H7 (cell line): ENCODE data around the gene CDYL. TPM values are rescaled to one million over a fixed set of nuclear protein-coding genes. Genes with fewer than 3 reads are reported as not detected.

Experiments
- DNase-seq: peaks from one replicate; pipeline ENCODE4 v3.0.0; 2012
- H3K27me3 ChIP-seq: 2 replicates; pipeline ENCODE4 v1.6.0; 2011; ENCODE audit warnings: mild to moderate bottlenecking, low read length; ENCODE audit not compliant: control insufficient read depth, insufficient read depth
- H3K36me3 ChIP-seq: replicated peaks from 2 replicates; pipeline ENCODE4 v1.5.1; 2011; ENCODE audit warnings: low read length; ENCODE audit not compliant: control insufficient read depth, insufficient read depth
- H3K4me3 ChIP-seq: 2 replicates; pipeline ENCODE4 v1.5.1; 2011; ENCODE audit warnings: low read depth, mild to moderate bottlenecking, control low read depth, low read length, moderate library complexity; ENCODE audit not compliant: insufficient read depth
- total RNA-seq: library from RNA; depleted of rRNA; stranded (reverse); fragments of >200 nt; shearing (Covaris generic); gene quantifications from 2 replicates; pipeline ENCODE4 v1.2.3, GENCODE V29; 2014

Gene CDYL
- total RNA-seq, 1 experiment from 2014 or later, result 49.3 TPM

GRCh38 chr6:4916954-4917561, 140.9 kb downstream of the CDYL start:
- no peaks in the 10 kb centered on the region for H3K27me3 ChIP-seq
- no peak for DNase-seq
- no peak overlapping the region for H3K4me3 ChIP-seq
- H3K36me3 ChIP-seq, result no peaks in the 10 kb centered on the region

GRCh38 chr6:4920914-4921410, 144.8 kb downstream of the CDYL start:
- no peaks in the 10 kb centered on the region for H3K27me3 ChIP-seq
- no peaks in the 10 kb centered on the region for H3K36me3 ChIP-seq
- no peak overlapping the region for H3K4me3 ChIP-seq
- no peak for DNase-seq

DNA sequence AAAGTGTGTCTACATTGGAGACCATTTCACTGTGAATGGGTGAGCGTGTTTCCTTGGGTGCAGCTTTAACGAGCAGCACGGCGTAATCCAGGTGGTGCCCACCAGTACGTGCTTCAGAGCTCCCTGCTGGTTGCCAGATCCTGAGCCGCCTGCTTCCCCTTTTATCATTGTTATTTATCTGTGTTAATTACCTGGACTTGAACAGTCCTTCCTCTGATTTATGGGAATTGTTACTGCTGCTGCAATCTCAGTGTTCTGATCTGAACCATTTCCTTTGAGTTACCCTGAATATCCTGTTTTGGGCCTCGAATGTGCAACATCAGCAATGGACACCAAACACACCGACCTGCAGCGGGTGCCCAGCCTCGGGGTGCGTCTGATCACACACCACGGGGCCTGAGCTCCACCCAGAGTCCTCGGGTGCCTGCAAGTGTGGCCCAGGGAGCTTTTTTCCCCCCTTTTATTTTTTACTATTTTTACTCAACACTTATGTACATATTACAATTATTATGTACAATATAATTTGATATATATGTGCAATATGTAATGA, 146.4 kb downstream of the CDYL start:
- H3K27me3 ChIP-seq, result no peaks in the 10 kb centered on the region
- no peak for DNase-seq
- no peaks in the 10 kb centered on the region for H3K36me3 ChIP-seq
- H3K4me3 ChIP-seq, result no peak overlapping the region

- no peaks in the 10 kb centered on the region for H3K27me3 ChIP-seq
- H3K4me3 ChIP-seq, result no peak overlapping the region
- H3K36me3 ChIP-seq, result no peaks in the 10 kb centered on the region
- DNase-seq, result no peak
Measured at GRCh38 chr6:4923081-4923480, 146.9 kb downstream of the CDYL start.

- H3K27me3 ChIP-seq, result no peaks in the 10 kb centered on the region
- no peak for DNase-seq
- no peaks in the 10 kb centered on the region for H3K36me3 ChIP-seq
- H3K4me3 ChIP-seq, result no peak overlapping the region
Measured at GRCh38 chr6:4924661-4925271, 148.6 kb downstream of the CDYL start.

DNA sequence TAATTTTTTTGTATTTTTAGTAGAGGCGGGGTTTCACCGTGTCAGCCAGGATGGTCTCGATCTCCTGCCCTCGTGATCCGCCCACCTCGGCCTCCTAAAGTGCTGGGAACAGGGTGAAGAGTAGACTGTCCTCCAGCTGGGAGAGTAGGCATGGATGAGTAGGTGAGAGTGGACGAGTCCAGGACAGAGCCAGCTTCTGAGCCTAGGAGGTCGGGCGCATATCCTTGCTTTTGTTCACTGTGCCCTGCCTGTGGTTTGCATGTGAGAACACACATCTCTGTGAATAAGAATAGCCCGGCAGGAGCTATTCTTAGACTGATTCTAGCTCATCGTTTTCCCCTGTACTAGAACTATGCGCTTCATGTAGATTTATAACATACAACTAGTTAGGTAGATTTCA, 149.4 kb downstream of the CDYL start:
- no peak overlapping the region for H3K4me3 ChIP-seq
- H3K27me3 ChIP-seq, result no peaks in the 10 kb centered on the region
- DNase-seq, result no peak
- no peaks in the 10 kb centered on the region for H3K36me3 ChIP-seq

DNA sequence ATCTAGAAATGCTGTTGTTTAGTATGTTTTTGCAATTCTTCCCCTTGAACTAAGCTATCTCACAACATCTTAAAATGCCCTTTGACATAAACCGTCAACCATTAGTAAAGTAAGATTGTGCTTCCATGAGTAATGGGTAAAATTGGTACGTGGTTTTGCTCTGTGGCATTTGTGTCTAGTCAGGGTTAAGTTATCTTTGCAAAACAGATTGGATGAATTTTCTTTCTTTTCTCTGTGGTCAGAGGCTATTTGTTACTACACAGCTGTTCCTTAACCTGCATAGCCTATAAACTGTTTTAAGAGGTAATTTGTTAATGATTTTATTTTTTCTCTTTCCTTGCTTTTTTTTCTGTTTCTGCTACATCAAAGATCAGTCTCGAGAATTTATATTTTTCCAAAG, 152.2 kb downstream of the CDYL start:
- DNase-seq, result no peak
- H3K36me3 ChIP-seq, result no peaks in the 10 kb centered on the region
- no peaks in the 10 kb centered on the region for H3K27me3 ChIP-seq
- H3K4me3 ChIP-seq, result no peak overlapping the region

DNA sequence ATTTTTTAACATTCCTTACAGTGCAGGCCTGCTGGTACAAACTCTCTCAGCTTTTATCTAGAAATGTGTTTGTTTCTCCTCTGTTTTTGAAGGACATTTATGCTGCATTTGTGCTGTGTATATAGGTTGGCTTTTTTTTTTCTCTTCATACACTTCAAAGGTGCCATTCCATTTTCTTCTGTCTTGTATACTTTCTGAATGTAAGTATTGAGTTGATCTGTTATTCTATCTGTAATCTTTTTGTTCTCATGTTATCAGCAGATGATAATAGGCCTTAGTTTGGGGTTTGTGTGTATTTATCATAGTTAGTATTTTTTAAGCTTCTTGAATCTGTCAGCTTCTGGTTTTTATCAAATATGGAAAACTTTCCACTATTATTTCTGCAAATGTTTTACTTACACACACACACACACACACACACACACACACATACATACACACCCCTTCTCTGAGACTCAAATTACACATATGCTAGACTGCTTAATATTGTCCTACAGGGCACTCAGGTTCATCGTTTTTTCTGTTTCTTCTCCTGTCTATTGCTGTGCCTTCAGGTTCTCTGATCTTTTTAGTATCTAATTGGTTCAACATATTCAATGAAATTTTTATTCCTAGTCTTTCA, 153.0 kb downstream of the CDYL start:
- DNase-seq, result no peak
- H3K27me3 ChIP-seq, result no peaks in the 10 kb centered on the region
- H3K4me3 ChIP-seq, result no peak overlapping the region

GRCh38 chr6:4930025-4930691, 154.0 kb downstream of the CDYL start:
- Histone ChIP-seq H3K4me3 (no peak overlapping the region), H3K36me3 (no peaks in the 10 kb centered on the region), H3K27me3 (no peaks in the 10 kb centered on the region)
- no peak for DNase-seq

More for the DNA sequence above, 153.0 kb downstream of the CDYL start:
- H3K36me3 ChIP-seq, result no peaks in the 10 kb centered on the region

GRCh38 chr6:4931530-4932227, 155.5 kb downstream of the CDYL start:
- DNase-seq, result no peak
- Histone ChIP-seq H3K27me3 (no peaks in the 10 kb centered on the region), H3K36me3 (no peaks in the 10 kb centered on the region), H3K4me3 (no peak overlapping the region)

DNA sequence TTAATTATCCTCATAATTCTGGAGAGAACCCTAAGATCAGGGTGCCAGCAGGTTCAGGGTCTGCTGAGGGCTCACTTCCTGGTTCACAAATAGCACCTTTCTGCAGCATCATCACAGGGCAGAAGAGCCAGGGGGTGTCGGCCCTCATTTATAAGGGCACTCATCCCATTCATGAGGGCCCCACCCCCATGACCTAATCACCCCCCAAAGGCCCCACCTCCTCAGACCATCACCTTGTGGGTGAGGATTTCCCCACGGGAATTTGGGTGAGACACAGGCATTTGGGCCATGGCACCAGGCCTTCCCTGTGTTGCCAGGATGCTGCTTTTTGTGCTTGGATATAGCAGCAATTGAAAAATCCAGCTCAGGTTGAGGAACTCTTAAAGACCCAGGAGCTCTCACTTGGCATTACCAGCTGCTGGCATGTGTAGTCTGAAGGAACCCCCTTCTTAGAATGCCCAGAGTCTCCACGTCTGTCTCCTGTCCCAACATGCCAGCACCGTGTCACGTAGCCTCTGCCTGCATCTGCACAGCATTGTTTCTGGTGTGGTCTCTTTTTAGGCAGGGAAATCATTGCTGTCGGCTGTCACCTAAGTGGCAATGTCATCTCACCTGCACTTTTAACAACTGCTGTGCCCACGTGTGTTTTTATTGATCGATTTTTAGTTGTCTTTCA, 156.2 kb downstream of the CDYL start:
- H3K36me3 ChIP-seq, result no peaks in the 10 kb centered on the region
- no peaks in the 10 kb centered on the region for H3K27me3 ChIP-seq
- DNase-seq, result no peak
- H3K4me3 ChIP-seq, result no peak overlapping the region

GRCh38 chr6:4935486-4935885, 159.3 kb downstream of the CDYL start:
- Histone ChIP-seq H3K27me3 (no peaks in the 10 kb centered on the region), H3K36me3 (no peaks in the 10 kb centered on the region), H3K4me3 (no peak overlapping the region)
- DNase-seq, result no peak

- Histone ChIP-seq H3K36me3 (no peaks in the 10 kb centered on the region), H3K27me3 (no peaks in the 10 kb centered on the region), H3K4me3 (no peak overlapping the region)
- no peak for DNase-seq
Measured at GRCh38 chr6:4935975-4936680, 159.9 kb downstream of the CDYL start.
